GM13977 (cell line): ENCODE results near the gene SLC24A3.

Experiments used
- DNase-seq: peaks from one replicate; pipeline ENCODE4 v3.0.0; 2012; ENCODE audit warnings: low spot score
- in situ Hi-C: fragments of 300-500 bp; cut with MboI; formaldehyde crosslinking; loops from one replicate; pipeline ENCODE4 v1.12.0; 2022; ENCODE audit warnings: low sequenced_read_pairs, low pct_unique_long_range_greater_than_20kb, mixed read lengths, inconsistent platforms; ENCODE audit not compliant: unreplicated experiment
- TF ChIP-seq, protein P1 (sequence below): IDR thresholded peaks from 2 replicates; pipeline ENCODE4 v1.5.1; 2012; ENCODE audit warnings: mild to moderate bottlenecking, control low read depth; ENCODE audit not compliant: insufficient read depth; ENCODE audit errors: extremely low read depth, missing control alignments

Gene SLC24A3

DNA sequence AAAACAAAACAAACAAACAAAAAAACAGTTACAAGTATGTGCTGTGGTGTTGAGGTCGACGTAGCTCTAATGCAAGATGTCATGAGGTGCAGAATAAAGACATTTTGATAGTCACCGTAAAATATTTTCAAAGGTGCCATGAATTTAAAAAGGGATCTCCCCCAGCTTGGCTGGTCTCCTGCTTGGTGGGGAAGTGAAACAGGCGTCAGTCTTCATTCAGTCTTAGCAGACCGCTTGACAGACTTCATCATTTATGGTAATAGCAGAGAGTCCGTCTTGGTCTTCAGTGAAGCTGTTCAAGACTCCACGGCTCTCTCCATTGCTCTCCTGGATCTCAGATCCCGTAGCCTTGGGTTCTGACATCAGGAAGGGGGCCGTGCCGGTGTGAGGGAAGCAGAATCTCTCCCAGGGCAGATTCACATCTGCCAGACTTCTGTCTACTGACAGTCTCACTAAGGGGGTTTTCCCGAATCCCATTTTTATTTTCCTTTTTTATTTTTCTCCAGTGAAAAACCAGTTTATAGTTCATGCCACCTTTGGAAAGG is 1.6 kb downstream of the SLC24A3 start:
- TF ChIP-seq, protein P1, sequence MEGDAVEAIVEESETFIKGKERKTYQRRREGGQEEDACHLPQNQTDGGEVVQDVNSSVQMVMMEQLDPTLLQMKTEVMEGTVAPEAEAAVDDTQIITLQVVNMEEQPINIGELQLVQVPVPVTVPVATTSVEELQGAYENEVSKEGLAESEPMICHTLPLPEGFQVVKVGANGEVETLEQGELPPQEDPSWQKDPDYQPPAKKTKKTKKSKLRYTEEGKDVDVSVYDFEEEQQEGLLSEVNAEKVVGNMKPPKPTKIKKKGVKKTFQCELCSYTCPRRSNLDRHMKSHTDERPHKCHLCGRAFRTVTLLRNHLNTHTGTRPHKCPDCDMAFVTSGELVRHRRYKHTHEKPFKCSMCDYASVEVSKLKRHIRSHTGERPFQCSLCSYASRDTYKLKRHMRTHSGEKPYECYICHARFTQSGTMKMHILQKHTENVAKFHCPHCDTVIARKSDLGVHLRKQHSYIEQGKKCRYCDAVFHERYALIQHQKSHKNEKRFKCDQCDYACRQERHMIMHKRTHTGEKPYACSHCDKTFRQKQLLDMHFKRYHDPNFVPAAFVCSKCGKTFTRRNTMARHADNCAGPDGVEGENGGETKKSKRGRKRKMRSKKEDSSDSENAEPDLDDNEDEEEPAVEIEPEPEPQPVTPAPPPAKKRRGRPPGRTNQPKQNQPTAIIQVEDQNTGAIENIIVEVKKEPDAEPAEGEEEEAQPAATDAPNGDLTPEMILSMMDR = no peak
- peak; percentile 14 for DNase-seq
- in situ Hi-C loops = loop anchor here (25.0 kb wide), 2 partner anchors 448 to 802 kb away; no protein-coding TSS in a partner anchor

DNA sequence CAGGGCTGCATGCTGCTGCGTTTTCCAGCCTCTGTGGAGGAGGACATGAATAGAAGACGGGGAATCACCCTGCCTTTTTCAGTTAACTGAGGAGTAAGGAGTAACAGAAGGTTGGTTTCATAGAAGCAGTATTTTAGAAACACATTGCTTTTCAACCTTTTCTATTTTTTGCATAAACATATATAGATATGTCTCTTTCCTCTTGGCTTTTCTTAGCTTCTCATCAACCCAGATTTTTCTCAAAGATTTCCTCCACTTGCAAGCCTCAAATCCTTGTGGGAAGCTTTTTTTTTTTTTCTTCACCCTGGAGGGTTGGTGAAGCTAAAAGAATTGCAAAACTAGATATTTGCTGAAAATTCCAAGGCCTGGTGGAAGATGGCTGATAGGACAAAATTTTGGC is 6.0 kb downstream of the SLC24A3 start:
- no peak for DNase-seq
- in situ Hi-C loops = loop anchor here (25.0 kb wide), 2 partner anchors 444 to 806 kb away; no protein-coding TSS in a partner anchor
- TF ChIP-seq, protein P1 = no peak

DNA sequence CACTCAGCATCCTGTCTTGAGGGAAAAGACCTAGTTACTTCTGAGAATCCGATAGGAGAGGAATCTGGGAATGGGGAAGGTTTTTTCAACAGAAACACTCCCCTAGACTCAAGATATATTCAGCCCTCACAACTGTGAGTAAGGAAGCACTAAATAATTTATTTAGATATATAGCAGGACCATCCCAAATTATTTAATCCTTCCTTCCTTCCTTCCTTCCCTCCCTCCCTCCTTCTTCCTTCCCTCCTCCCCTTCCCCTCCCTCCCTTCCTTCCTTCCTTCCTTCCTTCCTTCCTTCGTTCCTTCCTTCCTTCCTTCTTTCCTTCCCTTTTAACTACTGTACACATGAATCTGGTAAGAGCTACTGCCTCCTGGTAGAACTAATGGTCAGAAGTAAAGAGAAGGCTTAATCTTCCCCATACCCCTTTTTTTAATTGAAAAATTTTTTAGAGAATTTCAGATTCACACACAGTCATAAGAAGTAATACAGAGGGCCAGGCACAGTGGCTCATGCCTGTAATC is 10.1 kb downstream of the SLC24A3 start:
- DNase-seq = no peak
- in situ Hi-C loops = loop anchor here (25.0 kb wide), 2 partner anchors 440 to 810 kb away; no protein-coding TSS in a partner anchor
- TF ChIP-seq, protein P1 = no peak

DNA sequence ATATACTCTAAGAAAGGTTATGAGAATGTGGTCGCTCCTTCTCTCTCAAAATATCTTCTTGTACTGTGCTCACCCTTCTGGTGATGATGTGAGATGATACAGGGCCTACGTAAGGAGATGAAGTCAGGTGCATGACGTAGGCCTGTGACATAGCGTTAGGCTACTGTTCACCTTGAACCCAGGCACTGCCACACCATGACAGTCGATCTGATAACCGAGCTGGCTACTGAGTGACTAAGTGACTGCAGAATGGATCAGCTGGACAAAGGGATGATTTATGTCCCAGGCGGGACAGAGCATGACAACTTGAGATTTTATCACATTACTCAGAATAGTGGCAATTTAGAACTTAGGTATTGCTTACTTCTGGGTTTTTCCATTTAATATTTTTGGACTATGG is 11.2 kb downstream of the SLC24A3 start:
- DNase-seq = no peak
- TF ChIP-seq, protein P1 = no peak
- in situ Hi-C loops = loop anchor here (25.0 kb wide), 2 partner anchors 439 to 811 kb away; no protein-coding TSS in a partner anchor

DNA sequence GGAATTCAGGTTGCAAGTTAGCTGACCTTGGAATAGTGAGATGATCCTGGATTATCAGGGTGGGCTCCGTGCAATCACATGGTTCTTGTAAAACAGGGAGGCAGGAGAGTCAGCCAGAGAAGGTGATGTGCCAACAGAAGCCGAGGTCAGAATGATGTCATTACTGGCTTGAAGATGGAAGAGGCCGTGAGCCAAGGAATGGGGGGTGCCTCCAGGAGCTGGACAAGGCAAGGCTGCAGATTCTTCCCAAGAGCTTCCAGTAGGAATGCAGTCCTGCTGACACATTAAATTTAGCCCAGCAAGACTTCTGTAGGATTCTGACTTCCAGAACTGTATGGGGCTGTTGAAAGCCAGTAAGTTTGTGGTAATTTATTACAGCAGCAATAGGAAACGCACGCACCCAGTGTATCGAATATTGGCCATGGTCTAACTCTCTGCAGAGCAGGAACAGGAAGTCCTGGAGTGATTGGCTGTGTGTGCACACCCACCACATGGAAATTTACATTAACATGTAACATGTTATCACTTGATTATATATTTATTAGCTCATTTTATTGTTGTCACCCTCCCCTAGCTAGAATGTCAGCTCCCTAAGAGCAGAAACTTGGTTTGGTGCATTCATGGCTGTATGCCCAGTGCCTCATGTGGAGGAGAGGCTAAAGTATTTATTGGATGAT is 19.1 kb downstream of the SLC24A3 start:
- no peak for DNase-seq
- TF ChIP-seq, protein P1 = no peak
- in situ Hi-C loops = no loop called here

DNA sequence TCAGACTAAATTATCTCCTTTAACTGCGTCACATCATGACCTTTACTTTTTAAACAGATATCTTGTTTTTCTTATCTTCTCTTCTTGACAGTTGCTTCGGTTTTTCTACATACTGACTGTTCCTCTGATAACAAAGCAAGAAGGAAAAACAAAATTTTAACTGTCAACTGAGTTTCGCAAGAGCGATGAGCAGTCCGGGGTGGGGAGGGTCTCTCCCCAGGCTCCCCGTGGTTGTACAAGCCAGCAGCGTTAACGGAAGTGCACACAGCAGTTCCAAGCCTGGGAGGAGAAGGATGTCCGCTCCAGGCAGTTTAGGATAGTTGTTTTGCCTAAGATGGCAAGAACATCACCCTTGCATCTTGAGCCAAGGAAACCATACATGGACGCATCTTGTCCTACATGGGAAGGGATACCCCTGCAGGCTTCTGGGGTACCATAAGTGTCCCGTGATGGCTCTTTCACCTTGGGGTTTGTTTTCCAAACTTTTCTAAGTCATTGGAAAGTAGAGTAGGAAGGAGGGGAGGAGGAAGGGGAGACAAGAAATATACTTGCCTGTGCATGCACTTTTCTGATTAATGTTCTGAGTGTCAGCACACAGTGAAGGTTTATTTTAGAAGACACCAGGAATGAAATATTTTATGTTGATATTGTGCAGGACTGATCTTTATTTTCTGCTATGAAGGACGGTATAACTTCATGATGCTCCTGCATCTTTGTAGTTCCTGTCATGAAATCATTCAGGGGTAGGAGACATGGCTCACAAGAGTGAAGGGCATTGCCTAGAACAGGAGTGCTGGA is 20.8 kb downstream of the SLC24A3 start:
- no peak for DNase-seq
- in situ Hi-C loops = no loop called here
- TF ChIP-seq, protein P1 = no peak
